Brain microvascular endothelial cell (primary cell): ENCODE measurements around the gene TNFRSF13B.

Experiments
- DNase-seq: peaks from one replicate; pipeline ENCODE4 v3.0.0-alpha.2; 2020
- H3K27ac ChIP-seq: fragments of 250-450 bp; sonication (Bioruptor Pico); 2 replicates; pipeline ENCODE4 v1.5.1; 2020; ENCODE audit warnings: mild to moderate bottlenecking, moderate library complexity
- H3K27me3 ChIP-seq: fragments of 250-450 bp; sonication (Bioruptor Pico); replicated peaks from 2 replicates; pipeline ENCODE4 v1.5.1; 2020; ENCODE audit warnings: mild to moderate bottlenecking
- H3K36me3 ChIP-seq: fragments of 250-450 bp; sonication (Bioruptor Pico); replicated peaks from 2 replicates; pipeline ENCODE4 v1.5.1; 2020; ENCODE audit warnings: mild to moderate bottlenecking
- H3K4me3 ChIP-seq: 2 replicates; pipeline ENCODE4 v1.5.1; 2011; ENCODE audit warnings: low read depth, mild to moderate bottlenecking, control low read depth, low read length, moderate library complexity
- in situ Hi-C: cut with HindIII; loops from 2 replicates; pipeline ENCODE4 v1.10.0; 2017; ENCODE audit warnings: low sequenced_read_pairs, low pct_ligation_motif_present
- TF ChIP-seq, protein P1 (sequence below): IDR thresholded peaks from 2 replicates; pipeline ENCODE4 v1.5.1; 2011; ENCODE audit warnings: low read depth, mild to moderate bottlenecking, moderate library complexity, low read length, control low read depth, inconsistent platforms; ENCODE audit errors: missing control alignments

TNFRSF13B gene

DNA sequence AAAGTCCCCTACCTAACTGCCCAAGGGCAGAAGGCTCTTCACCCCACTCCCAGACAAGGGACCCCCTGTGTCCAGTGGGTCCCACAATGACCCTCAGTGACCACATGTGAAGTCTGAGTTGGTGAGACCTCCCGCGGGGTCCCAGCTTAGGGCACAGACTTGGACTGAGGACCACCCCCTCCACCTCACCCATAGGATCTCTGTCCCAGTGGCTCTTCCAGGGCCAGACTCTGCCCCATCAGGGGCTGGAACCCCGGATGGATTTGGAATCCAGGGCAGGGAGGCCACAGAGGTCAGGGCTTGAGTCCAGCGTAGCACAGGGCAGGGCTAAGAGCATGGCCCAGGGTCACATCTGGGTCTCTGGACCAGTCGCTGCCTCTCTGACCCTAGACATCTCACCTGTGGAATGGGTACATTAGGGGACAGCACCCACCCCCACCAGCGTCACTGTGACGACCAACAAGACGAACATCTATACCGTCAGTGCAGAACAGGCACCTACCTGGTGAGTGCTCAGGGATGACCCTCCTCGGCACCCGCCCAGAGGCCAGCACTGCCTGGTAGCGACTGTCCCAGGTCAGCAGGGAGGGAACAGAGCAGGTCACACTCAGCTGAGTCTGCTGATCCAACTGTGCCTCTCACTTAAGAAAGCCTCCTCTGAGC is 37.7 kb downstream of the TNFRSF13B start:
- in situ Hi-C loops, result no loop called here
- TF ChIP-seq, protein P1, sequence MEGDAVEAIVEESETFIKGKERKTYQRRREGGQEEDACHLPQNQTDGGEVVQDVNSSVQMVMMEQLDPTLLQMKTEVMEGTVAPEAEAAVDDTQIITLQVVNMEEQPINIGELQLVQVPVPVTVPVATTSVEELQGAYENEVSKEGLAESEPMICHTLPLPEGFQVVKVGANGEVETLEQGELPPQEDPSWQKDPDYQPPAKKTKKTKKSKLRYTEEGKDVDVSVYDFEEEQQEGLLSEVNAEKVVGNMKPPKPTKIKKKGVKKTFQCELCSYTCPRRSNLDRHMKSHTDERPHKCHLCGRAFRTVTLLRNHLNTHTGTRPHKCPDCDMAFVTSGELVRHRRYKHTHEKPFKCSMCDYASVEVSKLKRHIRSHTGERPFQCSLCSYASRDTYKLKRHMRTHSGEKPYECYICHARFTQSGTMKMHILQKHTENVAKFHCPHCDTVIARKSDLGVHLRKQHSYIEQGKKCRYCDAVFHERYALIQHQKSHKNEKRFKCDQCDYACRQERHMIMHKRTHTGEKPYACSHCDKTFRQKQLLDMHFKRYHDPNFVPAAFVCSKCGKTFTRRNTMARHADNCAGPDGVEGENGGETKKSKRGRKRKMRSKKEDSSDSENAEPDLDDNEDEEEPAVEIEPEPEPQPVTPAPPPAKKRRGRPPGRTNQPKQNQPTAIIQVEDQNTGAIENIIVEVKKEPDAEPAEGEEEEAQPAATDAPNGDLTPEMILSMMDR, result no peak
- no peaks in the 10 kb centered on the region for H3K27me3 ChIP-seq
- H3K36me3 ChIP-seq, result no peaks in the 10 kb centered on the region
- H3K4me3 ChIP-seq, result no peak overlapping the region
- no peak for DNase-seq
- H3K27ac ChIP-seq, result no peak overlapping the region

DNA sequence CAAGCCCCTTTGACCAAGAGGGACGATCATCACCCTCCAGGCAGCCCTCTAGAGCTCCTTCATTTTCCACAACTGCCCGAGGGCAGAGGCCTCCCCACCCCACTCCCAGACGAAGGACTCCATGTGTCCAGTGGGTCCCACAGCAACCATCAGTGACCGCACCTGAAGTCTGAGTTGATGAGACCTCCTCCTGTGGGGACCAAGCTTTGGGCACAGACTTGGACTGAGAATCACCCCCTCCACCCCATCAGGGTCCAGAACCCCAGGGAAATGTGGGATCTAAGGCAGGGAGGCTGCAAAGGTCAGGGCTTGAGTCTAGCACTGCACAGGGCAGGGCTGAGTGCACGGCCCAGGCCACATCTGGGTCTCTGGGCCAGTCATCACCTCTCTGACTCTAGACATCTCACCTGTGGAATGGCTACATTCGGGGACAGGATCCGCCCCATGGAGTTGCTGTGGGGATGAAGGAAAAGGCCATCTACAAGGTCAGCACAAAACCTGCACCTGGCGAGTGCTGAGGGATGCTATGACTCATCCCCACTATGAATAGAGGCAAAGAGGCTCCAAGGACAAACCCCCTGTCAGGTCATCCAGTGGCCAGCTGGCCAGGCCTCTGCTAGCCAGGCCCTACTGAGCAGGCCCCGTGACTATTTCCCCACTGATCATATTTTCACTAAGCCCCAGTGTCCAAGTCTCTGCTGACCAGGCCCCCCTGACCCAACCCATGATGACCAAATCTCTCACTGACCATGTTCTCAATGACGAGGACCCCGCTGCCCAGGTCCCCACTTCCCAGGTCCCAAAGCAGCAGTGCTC is 38.4 kb downstream of the TNFRSF13B start:
- H3K36me3 ChIP-seq, result no peaks in the 10 kb centered on the region
- H3K4me3 ChIP-seq, result no peak overlapping the region
- no peak for DNase-seq
- TF ChIP-seq, protein P1, result no peak
- H3K27me3 ChIP-seq, result no peaks in the 10 kb centered on the region
- in situ Hi-C loops, result no loop called here
- no peak overlapping the region for H3K27ac ChIP-seq

DNA sequence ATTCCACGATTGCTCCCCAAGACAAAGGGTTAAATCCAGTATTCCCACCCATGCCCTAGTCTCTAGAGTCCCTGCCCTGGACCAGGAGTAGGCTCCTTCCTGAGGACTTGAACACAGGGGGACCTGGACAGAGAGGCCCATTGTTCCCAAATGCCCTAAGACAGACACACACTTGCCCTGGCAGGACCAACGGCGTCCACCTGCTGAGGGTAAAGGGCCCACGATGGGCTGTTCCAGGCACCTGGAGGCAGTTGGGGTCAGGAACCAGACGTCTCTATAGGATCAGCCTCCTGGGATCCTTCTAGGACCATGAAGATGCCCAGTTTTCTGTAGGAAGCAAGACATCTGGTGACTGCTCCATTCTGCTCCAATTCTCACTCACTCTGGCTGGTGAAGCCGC is 39.3 kb downstream of the TNFRSF13B start:
- Histone ChIP-seq H3K36me3 (no peaks in the 10 kb centered on the region), H3K27me3 (no peaks in the 10 kb centered on the region), H3K27ac (no peak overlapping the region), H3K4me3 (no peak overlapping the region)
- DNase-seq, result no peak
- in situ Hi-C loops, result no loop called here
- TF ChIP-seq, protein P1, result no peak

DNA sequence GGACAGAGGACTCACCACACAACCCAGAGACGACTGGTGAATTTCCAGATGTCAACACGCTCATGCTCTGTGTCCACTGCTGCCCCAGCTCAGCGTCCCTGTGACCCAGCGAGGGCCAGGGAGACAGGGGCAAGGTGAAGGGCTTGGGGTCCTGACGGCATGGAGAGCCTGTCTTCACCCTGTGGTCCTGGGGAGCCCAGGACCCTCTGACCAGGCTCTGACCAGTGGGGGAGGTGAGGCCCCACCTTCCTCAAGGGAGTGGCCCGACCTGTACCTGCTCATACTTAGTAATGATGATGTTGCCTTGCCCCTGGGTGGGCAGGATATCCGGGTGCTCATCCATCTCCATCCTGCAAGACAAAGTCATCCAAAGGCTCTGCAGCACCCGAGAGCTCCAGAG is 39.8 kb downstream of the TNFRSF13B start:
- no peak overlapping the region for H3K27ac ChIP-seq
- H3K36me3 ChIP-seq, result no peaks in the 10 kb centered on the region
- no peak overlapping the region for H3K4me3 ChIP-seq
- in situ Hi-C loops, result no loop called here
- no peaks in the 10 kb centered on the region for H3K27me3 ChIP-seq
- TF ChIP-seq, protein P1, result no peak
- DNase-seq, result no peak

DNA sequence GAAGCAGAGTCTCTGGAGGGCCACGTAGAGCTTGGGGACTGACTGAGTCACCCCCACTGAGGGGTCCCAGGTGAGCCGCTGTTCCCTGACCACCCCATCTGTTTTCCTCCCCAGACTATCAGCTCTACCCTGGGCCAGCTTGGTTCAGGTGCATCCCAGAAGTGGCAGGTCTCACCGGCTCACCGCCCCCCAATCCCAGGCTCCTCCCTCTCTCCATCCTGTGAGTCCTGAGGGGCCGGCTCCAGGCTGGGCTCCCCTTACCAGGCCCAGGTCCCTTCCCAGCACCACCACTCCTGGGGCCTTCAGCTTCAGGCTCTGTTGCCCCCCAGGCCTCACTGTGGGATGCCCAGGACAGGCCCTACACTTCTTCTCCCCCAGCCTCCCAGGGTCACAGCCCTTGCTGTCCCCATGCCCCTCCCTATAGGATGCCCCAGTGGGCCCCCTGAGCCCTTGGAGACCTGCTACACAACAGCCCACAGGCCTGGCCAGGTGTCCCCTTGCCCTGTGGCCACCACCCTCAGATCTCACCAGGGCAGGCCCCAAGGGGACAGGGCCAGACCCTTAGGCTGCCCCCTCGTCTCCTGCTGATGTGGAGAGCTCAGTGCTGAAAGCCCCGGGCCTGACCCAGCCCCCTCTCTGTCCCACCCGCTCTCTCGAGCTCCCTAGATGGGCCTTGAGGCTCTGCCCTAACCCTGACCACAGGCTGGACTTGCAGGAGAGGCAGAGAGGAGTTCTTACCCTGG is 40.4 kb downstream of the TNFRSF13B start:
- no peak for DNase-seq
- Histone ChIP-seq H3K36me3 (no peaks in the 10 kb centered on the region), H3K4me3 (no peak overlapping the region), H3K27me3 (no peaks in the 10 kb centered on the region), H3K27ac (no peak overlapping the region)
- TF ChIP-seq, protein P1, result no peak
- in situ Hi-C loops, result no loop called here
